NCI-H2227 treated with DMSO at 0.1 percent for 48 hours (cell line): ENCODE data around the gene AUH.

Experiments used
- DNase-seq: peaks from one replicate; lab custom pipeline; 2025; lab: John Stamatoyannopoulos, UW

AUH gene

GRCh38 chr9:91338681-91339080 is 23.0 kb downstream of the AUH start:
- DNase-seq = no peak

- no peak for DNase-seq
These were observed 24.9 kb downstream of the AUH start for GRCh38 chr9:91336786-91337185.

- DNase-seq = no peak
These were observed 27.7 kb downstream of the AUH start for GRCh38 chr9:91334053-91334452.

GRCh38 chr9:91333551-91333950 is 28.2 kb downstream of the AUH start:
- no peak for DNase-seq

- no peak for DNase-seq
These were observed 29.0 kb downstream of the AUH start for GRCh38 chr9:91332546-91333231.

GRCh38 chr9:91331849-91332248 is 29.9 kb downstream of the AUH start:
- no peak for DNase-seq

GRCh38 chr9:91328186-91328585 is 33.5 kb downstream of the AUH start:
- no peak for DNase-seq

- no peak for DNase-seq
These were observed 40.0 kb downstream of the AUH start for GRCh38 chr9:91321691-91322090.

GRCh38 chr9:91320299-91320698 is 41.4 kb downstream of the AUH start:
- no peak for DNase-seq

GRCh38 chr9:91316093-91316492 is 45.6 kb downstream of the AUH start:
- DNase-seq = no peak

- no peak for DNase-seq
These were observed 46.5 kb downstream of the AUH start for GRCh38 chr9:91315191-91315590.

- DNase-seq = no peak
These were observed 48.9 kb downstream of the AUH start for GRCh38 chr9:91312717-91313325.

- DNase-seq = no peak
These were observed 51.7 kb downstream of the AUH start for GRCh38 chr9:91310037-91310436.

GRCh38 chr9:91308191-91308590 is 53.5 kb downstream of the AUH start:
- no peak for DNase-seq

- DNase-seq = no peak
These were observed 54.4 kb downstream of the AUH start for GRCh38 chr9:91307279-91307678.

- DNase-seq = no peak
These were observed 55.5 kb downstream of the AUH start for GRCh38 chr9:91306296-91306630.

GRCh38 chr9:91305596-91306295 is 56.0 kb downstream of the AUH start:
- DNase-seq = no peak

- no peak for DNase-seq
These were observed 57.8 kb downstream of the AUH start for GRCh38 chr9:91303741-91304415.

GRCh38 chr9:91302831-91303230 is 58.9 kb downstream of the AUH start:
- no peak for DNase-seq

- no peak for DNase-seq
These were observed 60.6 kb downstream of the AUH start for GRCh38 chr9:91301161-91301560.

GRCh38 chr9:91298311-91298710 is 63.4 kb downstream of the AUH start:
- no peak for DNase-seq

GRCh38 chr9:91297306-91297705 is 64.4 kb downstream of the AUH start:
- no peak for DNase-seq

GRCh38 chr9:91296354-91296753 is 65.4 kb downstream of the AUH start:
- DNase-seq = no peak
